PC-9 (cell line): ENCODE measurements around the gene CACNA1I.

Experiments used
- EZH2 ChIP-seq: fragments of 200-600 bp; sonication (generic); IDR thresholded peaks from 2 replicates; pipeline ENCODE4 v1.8.0; 2017; ENCODE audit warnings: antibody characterized with exemption, low read depth
- TF ChIP-seq, protein P1 (sequence below): fragments of 200-600 bp; sonication (generic); conservative IDR thresholded peaks from 2 replicates; pipeline ENCODE4 v1.6.1; 2017; ENCODE audit warnings: mixed run types, antibody characterized with exemption, mild to moderate bottlenecking, moderate library complexity

DNA sequence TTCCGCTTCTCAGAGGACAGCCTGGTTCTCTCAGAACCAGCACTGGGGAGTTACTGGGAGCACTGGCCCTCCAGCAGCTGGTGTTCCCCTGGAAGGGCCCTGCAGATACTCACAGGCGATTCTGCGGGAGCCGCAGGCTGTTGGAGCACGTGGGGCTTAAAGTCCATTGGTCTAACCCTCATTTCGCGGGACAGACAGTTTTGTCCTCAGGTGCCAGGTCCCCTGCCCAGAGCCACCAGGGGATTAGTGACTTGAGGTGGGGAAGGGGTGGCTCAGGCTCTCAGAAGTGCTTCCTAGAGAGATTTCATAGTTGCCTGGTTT, 53.9 kb downstream of the CACNA1I start:
- TF ChIP-seq, protein P1, sequence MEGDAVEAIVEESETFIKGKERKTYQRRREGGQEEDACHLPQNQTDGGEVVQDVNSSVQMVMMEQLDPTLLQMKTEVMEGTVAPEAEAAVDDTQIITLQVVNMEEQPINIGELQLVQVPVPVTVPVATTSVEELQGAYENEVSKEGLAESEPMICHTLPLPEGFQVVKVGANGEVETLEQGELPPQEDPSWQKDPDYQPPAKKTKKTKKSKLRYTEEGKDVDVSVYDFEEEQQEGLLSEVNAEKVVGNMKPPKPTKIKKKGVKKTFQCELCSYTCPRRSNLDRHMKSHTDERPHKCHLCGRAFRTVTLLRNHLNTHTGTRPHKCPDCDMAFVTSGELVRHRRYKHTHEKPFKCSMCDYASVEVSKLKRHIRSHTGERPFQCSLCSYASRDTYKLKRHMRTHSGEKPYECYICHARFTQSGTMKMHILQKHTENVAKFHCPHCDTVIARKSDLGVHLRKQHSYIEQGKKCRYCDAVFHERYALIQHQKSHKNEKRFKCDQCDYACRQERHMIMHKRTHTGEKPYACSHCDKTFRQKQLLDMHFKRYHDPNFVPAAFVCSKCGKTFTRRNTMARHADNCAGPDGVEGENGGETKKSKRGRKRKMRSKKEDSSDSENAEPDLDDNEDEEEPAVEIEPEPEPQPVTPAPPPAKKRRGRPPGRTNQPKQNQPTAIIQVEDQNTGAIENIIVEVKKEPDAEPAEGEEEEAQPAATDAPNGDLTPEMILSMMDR, result no peak
- no peak for TF ChIP-seq EZH2
